ENCODE measurements around the gene NCAM1. TPM values are rescaled to one million over a fixed set of nuclear protein-coding genes. Genes with fewer than 3 reads are reported as not detected.

NCAM1 gene
- total and polyA plus RNA-seq, 2 experiments from 2014 or later = 0.76 to 1.6 TPM

DNA sequence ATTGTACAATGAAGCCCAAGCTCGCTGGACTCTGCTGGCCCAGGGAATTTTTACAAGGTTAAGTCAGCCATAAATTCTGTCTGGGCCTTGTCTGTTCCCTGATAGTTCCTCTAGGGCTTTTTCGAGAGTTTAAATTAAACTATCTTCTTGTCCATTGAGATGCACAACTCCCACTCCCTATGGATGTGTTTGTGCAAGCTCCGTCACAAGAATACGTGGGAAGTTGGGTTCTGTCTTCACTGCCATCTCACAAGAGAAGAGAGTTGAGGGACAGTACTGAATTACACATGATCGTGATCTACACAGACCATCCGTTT lies 199.5 kb downstream of the NCAM1 start:
- Histone ChIP-seq H3K4me2 (no peak overlapping the region), H2AFZ (no peak overlapping the region), H3K4me1 (ENCODE audit: insufficient read depth) (no peaks in the 10 kb centered on the region), H3K79me2 (replicated peaks; ENCODE audit: insufficient read depth) (no peaks in the 10 kb centered on the region), H4K20me1 (replicated peaks; ENCODE audit: insufficient read depth) (no peaks in the 10 kb centered on the region), H3K27me3 (ENCODE audit: insufficient read depth) (no peaks in the 10 kb centered on the region), H3K9me2 (ENCODE audit: insufficient read depth) (peaks cover 7% of the 10 kb centered on the region; the same call in 1 of the 2 replicates), H3K27ac (ENCODE audit: low read depth) (no peak overlapping the region), H3K4me3 (no peak overlapping the region), H3F3A (replicated peaks; ENCODE audit: low read depth) (no peaks in the 10 kb centered on the region), H3K36me3 (ENCODE audit: insufficient read depth) (no peaks in the 10 kb centered on the region)
- Mint-ChIP-seq H3K36me3 (ENCODE audit: low read depth) (no peaks in the 10 kb centered on the region), H3K9me3 (no peaks in the 10 kb centered on the region), H3K4me3 (no peak overlapping the region), H3K27ac (no peak overlapping the region), H3K27me3 (ENCODE audit: insufficient read depth, low read depth, poor library complexity) (peaks cover 6% of the 10 kb centered on the region), H3K4me1 (peaks cover 5% of the 10 kb centered on the region)
- DNase-seq (ENCODE audit: low spot score) (no peak), ATAC-seq (no peak)
- TF ChIP-seq, protein P1, sequence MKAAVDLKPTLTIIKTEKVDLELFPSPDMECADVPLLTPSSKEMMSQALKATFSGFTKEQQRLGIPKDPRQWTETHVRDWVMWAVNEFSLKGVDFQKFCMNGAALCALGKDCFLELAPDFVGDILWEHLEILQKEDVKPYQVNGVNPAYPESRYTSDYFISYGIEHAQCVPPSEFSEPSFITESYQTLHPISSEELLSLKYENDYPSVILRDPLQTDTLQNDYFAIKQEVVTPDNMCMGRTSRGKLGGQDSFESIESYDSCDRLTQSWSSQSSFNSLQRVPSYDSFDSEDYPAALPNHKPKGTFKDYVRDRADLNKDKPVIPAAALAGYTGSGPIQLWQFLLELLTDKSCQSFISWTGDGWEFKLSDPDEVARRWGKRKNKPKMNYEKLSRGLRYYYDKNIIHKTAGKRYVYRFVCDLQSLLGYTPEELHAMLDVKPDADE (IDR thresholded peaks at IDR 0.05) = no peak
- TF ChIP-seq ZNF114 (CRISPR knock-in tag; IDR thresholded peaks at IDR 0.05) (no peak), CREB1 (CRISPR knock-in tag; IDR thresholded peaks at IDR 0.05; ENCODE audit: low read depth) (no peak), JUNB (IDR thresholded peaks at IDR 0.05; ENCODE audit: unreplicated experiment) (no peak), POLR2AphosphoS5 (IDR thresholded peaks at IDR 0.05; ENCODE audit: low read depth) (no peak)
- TF ChIP-seq, protein P2, sequence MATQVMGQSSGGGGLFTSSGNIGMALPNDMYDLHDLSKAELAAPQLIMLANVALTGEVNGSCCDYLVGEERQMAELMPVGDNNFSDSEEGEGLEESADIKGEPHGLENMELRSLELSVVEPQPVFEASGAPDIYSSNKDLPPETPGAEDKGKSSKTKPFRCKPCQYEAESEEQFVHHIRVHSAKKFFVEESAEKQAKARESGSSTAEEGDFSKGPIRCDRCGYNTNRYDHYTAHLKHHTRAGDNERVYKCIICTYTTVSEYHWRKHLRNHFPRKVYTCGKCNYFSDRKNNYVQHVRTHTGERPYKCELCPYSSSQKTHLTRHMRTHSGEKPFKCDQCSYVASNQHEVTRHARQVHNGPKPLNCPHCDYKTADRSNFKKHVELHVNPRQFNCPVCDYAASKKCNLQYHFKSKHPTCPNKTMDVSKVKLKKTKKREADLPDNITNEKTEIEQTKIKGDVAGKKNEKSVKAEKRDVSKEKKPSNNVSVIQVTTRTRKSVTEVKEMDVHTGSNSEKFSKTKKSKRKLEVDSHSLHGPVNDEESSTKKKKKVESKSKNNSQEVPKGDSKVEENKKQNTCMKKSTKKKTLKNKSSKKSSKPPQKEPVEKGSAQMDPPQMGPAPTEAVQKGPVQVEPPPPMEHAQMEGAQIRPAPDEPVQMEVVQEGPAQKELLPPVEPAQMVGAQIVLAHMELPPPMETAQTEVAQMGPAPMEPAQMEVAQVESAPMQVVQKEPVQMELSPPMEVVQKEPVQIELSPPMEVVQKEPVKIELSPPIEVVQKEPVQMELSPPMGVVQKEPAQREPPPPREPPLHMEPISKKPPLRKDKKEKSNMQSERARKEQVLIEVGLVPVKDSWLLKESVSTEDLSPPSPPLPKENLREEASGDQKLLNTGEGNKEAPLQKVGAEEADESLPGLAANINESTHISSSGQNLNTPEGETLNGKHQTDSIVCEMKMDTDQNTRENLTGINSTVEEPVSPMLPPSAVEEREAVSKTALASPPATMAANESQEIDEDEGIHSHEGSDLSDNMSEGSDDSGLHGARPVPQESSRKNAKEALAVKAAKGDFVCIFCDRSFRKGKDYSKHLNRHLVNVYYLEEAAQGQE (IDR thresholded peaks at IDR 0.05; ENCODE audit: unreplicated experiment) = no peak

GRCh38 chr11:113161711-113162591 lies 200.7 kb downstream of the NCAM1 start:
- Histone ChIP-seq H3K4me2 (no peak overlapping the region), H3K79me2 (replicated peaks; ENCODE audit: insufficient read depth) (no peaks in the 10 kb centered on the region), H4K20me1 (replicated peaks; ENCODE audit: insufficient read depth) (no peaks in the 10 kb centered on the region), H3K27ac (ENCODE audit: low read depth) (no peak overlapping the region), H3F3A (replicated peaks; ENCODE audit: low read depth) (no peaks in the 10 kb centered on the region), H3K4me3 (no peak overlapping the region), H3K4me1 (ENCODE audit: insufficient read depth) (no peaks in the 10 kb centered on the region), H2AFZ (no peak overlapping the region), H3K27me3 (ENCODE audit: insufficient read depth) (no peaks in the 10 kb centered on the region), H3K36me3 (ENCODE audit: insufficient read depth) (no peaks in the 10 kb centered on the region), H3K9me2 (ENCODE audit: insufficient read depth) (no peaks in the 10 kb centered on the region)
- no peaks in the 10 kb centered on the region for H3K36me3 Mint-ChIP-seq (ENCODE audit: low read depth)
- H3K27ac Mint-ChIP-seq = no peak overlapping the region
- DNase-seq (ENCODE audit: low spot score) (no peak), ATAC-seq (no peak)
- peaks cover 5% of the 10 kb centered on the region for H3K4me1 Mint-ChIP-seq
- H3K27me3 Mint-ChIP-seq (ENCODE audit: insufficient read depth, low read depth, poor library complexity) = peaks cover 9% of the 10 kb centered on the region
- H3K4me3 Mint-ChIP-seq = no peak overlapping the region
- TF ChIP-seq, protein P2 (IDR thresholded peaks at IDR 0.05; ENCODE audit: unreplicated experiment) = no peak
- no peak for TF ChIP-seq STAT1 (IDR thresholded peaks at IDR 0.05; ENCODE audit: unreplicated experiment)
- no peak for TF ChIP-seq ZNF114 (CRISPR knock-in tag; IDR thresholded peaks at IDR 0.05)
- TF ChIP-seq POLR2AphosphoS5 (IDR thresholded peaks at IDR 0.05; ENCODE audit: low read depth) = no peak
- no peak for TF ChIP-seq ZNF331 (CRISPR knock-in tag; IDR thresholded peaks at IDR 0.05; ENCODE audit: low read depth)
- TF ChIP-seq EZH2phosphoT487 (IDR thresholded peaks at IDR 0.05; ENCODE audit: unreplicated experiment) = no peak
- TF ChIP-seq CREB1 (CRISPR knock-in tag; IDR thresholded peaks at IDR 0.05; ENCODE audit: low read depth) = no peak
- TF ChIP-seq CTCF (conservative IDR thresholded peaks at IDR 0.05; ENCODE audit: low read depth in 2 of 2) = no peak
- TF ChIP-seq EZH2 (IDR thresholded peaks at IDR 0.05; ENCODE audit: low read depth, unreplicated experiment) = no peak
- TF ChIP-seq, protein P1 (IDR thresholded peaks at IDR 0.05) = no peak
- no peaks in the 10 kb centered on the region for H3K9me3 Mint-ChIP-seq
